GM18873 (cell line): ENCODE measurements around the gene SMIM14.
A peak's percentile ranks its signal among the peaks of the same experiment; 100 is the strongest.
"Not testable (repeated sequence)": the region's sequence is repeated elsewhere in the genome, so short reads cannot be mapped to it uniquely, and the experiment has no call there.

Source experiments
- ATAC-seq: cut with Tn5 transposase; IDR thresholded peaks from one replicate; pipeline ENCODE4 v1.9.1; 2021; ENCODE audit warnings: mild to moderate bottlenecking, moderate library complexity, moderate number of reproducible peaks; ENCODE audit not compliant: unreplicated experiment, low FRiP score

SMIM14 gene

GRCh38 chr4:39638354-39639239 lies at the start of gene SMIM14:
Gene SMIM14 (minus strand): TSS chr4:39638865. CDS start chr4:39605145, 33,720 bp downstream.
- peak; percentile 58 for ATAC-seq

- no peak for ATAC-seq
Observed at GRCh38 chr4:39687014-39687413, 48.3 kb upstream of the SMIM14 start.

GRCh38 chr4:39685990-39686389 lies 47.3 kb upstream of the SMIM14 start:
- ATAC-seq = no peak

GRCh38 chr4:39682138-39682537 lies 43.5 kb upstream of the SMIM14 start:
- ATAC-seq = peak; percentile 58

GRCh38 chr4:39681003-39681402 lies 42.3 kb upstream of the SMIM14 start:
- not testable (repeated sequence) for ATAC-seq

GRCh38 chr4:39675681-39676080 lies 37.0 kb upstream of the SMIM14 start:
- ATAC-seq = not testable (repeated sequence)

- ATAC-seq = not testable (repeated sequence)
Observed at GRCh38 chr4:39670296-39670695, 31.6 kb upstream of the SMIM14 start.

- ATAC-seq = no peak
Observed at GRCh38 chr4:39668887-39669286, 30.2 kb upstream of the SMIM14 start.

GRCh38 chr4:39667706-39668105 lies 29.0 kb upstream of the SMIM14 start:
- no peak for ATAC-seq

GRCh38 chr4:39664828-39665731 lies 26.4 kb upstream of the SMIM14 start:
- no peak for ATAC-seq

- no peak for ATAC-seq
Observed at GRCh38 chr4:39662683-39663082, 24.0 kb upstream of the SMIM14 start.

GRCh38 chr4:39660757-39661156 lies 22.1 kb upstream of the SMIM14 start:
- no peak for ATAC-seq

GRCh38 chr4:39660045-39660444 lies 21.4 kb upstream of the SMIM14 start:
- ATAC-seq = no peak

- ATAC-seq = no peak
Observed at GRCh38 chr4:39658756-39659155, 20.1 kb upstream of the SMIM14 start.

GRCh38 chr4:39657465-39657864 lies 18.8 kb upstream of the SMIM14 start:
- peak; percentile 73 for ATAC-seq

GRCh38 chr4:39656638-39657037 lies 18.0 kb upstream of the SMIM14 start:
- ATAC-seq = not testable (repeated sequence)

- ATAC-seq = no peak
Observed at GRCh38 chr4:39655876-39656275, 17.2 kb upstream of the SMIM14 start.

GRCh38 chr4:39655211-39655610 lies 16.5 kb upstream of the SMIM14 start:
- no peak for ATAC-seq

- not testable (repeated sequence) for ATAC-seq
Observed at GRCh38 chr4:39651586-39651985, 12.9 kb upstream of the SMIM14 start.

GRCh38 chr4:39649639-39650265 lies 11.1 kb upstream of the SMIM14 start:
- no peak for ATAC-seq
